Stimulated activated CD4-positive, alpha-beta T cell treated with anti-CD3 and anti-CD28 coated beads, Interleukin-1b, Interleukin-23, amount 100 ng/mL, for 4 hours (primary cell): ENCODE results near the gene GDAP1L1.
A peak's percentile ranks its signal among the peaks of the same experiment; 100 is the strongest.

Experiments
- DNase-seq, 2 donors: peaks; one replicate each; pipeline ENCODE4 v3.0.0-alpha.2; 2020; ENCODE audit warnings: low read depth in 2 of 2

The GDAP1L1 gene

DNA sequence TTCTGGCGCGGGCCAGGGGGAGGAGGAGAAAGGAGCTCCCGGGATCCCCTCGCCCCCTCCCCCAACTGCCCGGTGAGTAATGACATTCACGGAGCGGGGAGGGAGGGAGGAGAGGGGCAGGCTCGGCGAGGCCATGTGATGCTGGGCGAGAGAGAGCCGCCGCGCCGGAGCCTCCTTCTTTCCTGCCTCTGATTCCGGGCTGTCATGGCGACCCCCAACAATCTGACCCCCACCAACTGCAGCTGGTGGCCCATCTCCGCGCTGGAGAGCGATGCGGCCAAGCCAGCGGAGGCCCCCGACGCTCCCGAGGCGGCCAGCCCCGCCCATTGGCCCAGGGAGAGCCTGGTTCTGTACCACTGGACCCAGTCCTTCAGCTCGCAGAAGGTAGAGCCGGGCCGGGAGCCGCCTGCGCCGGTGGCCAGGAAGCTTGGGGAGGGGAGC lies at the start of gene GDAP1L1:
Gene GDAP1L1 (plus strand): TSS at position 178 of the 441 bp plus-strand sequence. CDS start 27 bp downstream, at position 205.
- no peak for DNase-seq

DNA sequence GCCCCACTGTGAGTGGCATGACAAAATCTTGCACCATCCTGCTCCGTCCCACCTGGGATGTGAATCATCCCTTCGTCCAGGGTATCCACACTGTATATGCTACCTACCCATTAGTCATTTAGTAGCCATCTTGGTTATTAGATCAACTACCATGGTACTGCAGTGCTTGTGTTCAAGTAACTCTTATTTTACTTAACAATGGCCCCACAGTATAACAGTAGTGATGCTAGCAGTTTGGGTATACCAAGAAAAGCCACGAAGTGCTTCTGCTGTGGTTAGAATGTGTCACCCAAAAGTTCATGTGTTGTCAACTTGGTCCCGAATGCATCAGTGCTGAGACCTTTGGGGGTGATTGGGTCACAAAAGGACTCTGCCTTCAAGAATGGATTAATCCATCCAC lies 48.2 kb upstream of the GDAP1L1 start:
- DNase-seq, result no peak

- no peak for DNase-seq
Observed at GRCh38 chr20:44199877-44200276, 47.2 kb upstream of the GDAP1L1 start.

DNA sequence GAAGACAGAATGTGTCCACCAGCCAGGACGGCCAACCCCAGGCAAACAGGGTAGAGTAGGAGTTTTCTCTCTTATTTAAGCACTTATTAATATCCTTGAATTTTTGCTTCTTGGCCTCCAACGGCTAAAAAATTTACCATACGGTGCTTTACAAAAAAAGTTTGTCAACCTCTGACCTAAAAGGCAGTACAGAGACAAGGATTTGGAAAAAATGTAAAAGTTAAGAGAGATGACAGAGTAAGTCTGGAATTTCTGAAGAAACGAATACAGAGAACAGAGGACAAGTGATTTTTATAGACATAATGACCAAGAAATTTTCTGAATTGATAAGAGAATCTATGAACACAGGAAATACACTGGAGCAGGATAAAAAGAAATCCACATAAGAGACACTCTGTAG lies 46.7 kb upstream of the GDAP1L1 start:
- no peak for DNase-seq

GRCh38 chr20:44200983-44201382 lies 46.1 kb upstream of the GDAP1L1 start:
- DNase-seq, result no peak

GRCh38 chr20:44203161-44203560 lies 43.9 kb upstream of the GDAP1L1 start:
- no peak for DNase-seq

- no peak for DNase-seq
Observed at GRCh38 chr20:44204156-44204831, 42.8 kb upstream of the GDAP1L1 start.

- DNase-seq, result no peak
Observed at GRCh38 chr20:44204832-44205215, 42.3 kb upstream of the GDAP1L1 start.

DNA sequence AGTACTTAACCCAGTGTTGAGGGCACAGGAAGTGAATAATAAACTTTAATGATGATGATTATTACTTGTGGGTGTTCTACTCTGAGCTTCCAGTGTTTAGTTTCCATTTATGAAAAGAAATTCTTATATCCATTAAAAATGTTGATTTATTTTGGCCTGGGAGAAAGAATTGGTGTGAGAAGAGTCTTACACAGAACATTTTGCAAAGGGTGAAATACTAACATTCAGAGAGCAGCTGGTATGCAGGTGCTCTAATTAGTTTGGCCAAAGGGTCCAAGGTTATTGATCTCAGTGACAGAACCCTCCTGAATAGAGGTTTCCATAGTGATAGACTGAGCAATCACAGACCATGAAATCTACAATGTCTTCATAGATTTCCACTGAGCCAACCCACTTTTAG lies 41.0 kb upstream of the GDAP1L1 start:
- DNase-seq, result no peak

GRCh38 chr20:44207126-44207723 lies 39.9 kb upstream of the GDAP1L1 start:
- DNase-seq, result no peak

DNA sequence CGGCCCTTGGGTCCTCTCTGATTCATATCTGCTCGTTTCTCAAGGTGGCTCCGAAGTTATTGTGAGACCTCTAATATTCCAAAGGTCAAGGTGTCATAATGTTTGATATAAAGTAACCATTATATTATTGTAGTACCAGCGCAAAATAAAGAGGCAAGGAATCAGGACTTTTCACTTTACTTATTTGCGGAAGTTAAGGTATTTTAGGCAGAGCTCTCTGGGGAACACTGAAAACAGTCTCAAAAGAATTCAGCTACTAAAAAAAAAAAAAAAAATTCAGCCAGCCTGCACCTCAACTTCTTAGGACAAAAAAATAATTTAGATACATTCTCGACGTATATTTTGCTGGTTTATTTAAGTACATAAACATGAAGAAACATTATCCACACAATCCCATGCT lies 38.9 kb upstream of the GDAP1L1 start:
- DNase-seq, result no peak

GRCh38 chr20:44208770-44209169 lies 38.3 kb upstream of the GDAP1L1 start:
- DNase-seq, result no peak

- DNase-seq, result no peak
Observed at GRCh38 chr20:44209686-44210405, 37.3 kb upstream of the GDAP1L1 start.

DNA sequence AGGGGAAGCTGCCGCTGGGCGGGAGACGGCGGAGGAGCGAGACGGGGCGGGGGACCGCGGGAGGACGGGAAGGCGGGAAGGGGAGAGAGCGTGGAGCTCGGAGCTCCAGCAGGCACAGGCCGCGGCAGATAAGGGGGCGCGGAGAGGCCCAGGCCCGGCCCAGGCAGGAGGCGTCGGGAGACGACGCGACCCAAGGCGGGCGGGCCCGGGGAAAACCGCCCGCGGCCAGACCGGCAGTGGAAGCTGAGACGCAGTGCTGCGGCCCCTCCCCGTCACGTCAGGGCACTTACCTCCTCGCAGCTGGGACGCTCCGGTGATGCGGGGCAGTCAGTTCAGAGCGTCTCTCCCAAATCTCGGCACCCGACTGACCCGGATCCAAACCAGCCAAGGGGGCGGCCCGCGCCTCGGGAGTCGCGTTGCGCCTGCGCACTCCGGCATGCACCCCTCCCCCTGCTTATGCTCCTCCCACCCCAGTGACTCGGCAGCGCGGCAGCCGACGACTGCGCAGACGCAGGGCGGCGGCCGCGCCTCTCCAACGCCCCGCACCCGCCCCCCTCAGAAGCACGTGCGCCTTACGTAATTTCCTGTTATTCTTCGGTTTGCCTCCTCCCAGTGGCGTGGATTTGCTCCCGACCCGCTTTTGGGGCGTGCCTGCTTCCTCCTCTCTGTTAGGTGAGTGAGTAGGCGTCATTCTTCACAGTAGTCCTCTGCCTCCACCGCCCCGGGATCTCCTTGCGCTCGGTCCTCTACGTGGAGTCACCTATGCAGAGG lies 36.5 kb upstream of the GDAP1L1 start, which contains the start of gene OSER1:
Gene OSER1 (minus strand): TSS at position 366 of the 771 bp plus-strand sequence. CDS start 3,814 bp downstream, outside the sequence.
- peak; percentile 95 to 97 for DNase-seq

- no peak for DNase-seq
Observed at GRCh38 chr20:44211177-44212039, 35.7 kb upstream of the GDAP1L1 start.

DNA sequence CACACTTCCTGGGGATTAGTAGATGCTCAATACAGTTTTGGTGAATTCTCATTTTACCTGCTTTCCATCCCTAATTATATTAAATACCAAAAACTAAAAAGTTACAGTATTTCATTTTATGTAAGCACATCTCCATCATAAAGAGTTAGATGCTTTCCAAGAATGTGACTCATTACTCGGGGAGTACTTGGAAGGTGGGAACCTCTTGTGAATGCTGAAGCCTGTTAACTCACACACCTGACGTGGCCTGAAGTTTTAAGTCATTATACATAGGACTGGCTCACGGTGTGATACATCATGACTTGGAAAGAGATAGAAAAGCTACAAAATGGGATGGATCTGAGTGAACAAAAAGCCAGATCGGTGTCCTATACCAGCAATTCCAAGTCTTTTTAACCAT lies 34.3 kb upstream of the GDAP1L1 start:
- no peak for DNase-seq

- peak; percentile 61 for DNase-seq
Observed at GRCh38 chr20:44215125-44215524, 32.0 kb upstream of the GDAP1L1 start.

DNA sequence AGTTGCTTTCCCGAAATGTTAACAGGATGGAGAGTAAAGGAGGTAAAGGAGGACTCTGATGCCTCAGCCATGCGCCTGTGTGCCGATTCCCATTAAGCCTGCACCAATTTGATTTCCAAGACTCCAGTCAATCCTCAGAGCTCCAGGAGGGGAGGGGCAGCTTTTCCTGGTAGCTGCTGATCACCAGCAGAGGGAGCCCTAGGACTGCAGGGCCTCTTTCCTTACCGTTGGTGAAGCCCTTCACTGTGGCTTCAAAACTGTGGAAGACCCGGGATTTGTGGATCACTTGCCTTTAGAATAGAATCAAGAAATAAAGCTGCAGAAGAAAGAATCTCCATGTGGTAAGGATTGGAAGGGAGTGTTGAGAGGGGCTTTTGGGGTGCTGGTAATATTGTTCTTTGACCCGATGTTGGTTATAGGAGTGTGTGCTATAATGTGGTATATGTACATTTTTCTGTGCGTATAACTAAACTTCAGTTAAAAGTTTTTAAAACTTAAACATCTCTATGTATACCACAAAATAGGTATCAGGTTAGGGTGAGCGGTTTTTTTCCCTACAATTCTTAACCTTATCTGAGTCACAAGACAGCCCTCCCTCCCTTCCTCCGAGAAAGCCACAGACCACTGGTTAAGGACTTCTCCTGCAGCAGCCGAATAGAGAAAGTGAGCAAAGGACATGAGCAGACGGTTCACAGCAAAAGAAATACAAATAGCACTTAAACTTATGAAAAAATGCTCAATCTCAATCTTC lies 29.6 kb upstream of the GDAP1L1 start:
- DNase-seq, result peak; percentile 44 to 62

DNA sequence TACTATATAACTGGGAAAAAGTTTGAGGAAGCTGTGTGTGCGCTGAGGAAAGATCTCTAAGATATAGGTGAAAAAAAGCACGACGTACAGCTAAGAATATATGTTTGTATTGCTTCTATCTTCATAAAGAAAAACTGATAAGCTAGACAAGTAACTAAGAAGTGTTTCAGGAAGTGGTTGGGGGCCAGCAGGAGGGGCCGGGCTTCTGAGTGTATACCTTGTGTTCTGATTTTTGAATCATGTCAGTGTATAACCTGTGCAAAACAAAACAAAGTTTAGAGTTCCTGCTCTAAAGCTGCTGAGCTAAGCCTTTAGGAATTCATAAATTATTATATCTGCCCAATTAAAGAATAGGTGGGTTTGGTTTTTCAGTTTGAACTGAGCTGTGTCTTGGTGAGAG lies 28.7 kb upstream of the GDAP1L1 start:
- no peak for DNase-seq

DNA sequence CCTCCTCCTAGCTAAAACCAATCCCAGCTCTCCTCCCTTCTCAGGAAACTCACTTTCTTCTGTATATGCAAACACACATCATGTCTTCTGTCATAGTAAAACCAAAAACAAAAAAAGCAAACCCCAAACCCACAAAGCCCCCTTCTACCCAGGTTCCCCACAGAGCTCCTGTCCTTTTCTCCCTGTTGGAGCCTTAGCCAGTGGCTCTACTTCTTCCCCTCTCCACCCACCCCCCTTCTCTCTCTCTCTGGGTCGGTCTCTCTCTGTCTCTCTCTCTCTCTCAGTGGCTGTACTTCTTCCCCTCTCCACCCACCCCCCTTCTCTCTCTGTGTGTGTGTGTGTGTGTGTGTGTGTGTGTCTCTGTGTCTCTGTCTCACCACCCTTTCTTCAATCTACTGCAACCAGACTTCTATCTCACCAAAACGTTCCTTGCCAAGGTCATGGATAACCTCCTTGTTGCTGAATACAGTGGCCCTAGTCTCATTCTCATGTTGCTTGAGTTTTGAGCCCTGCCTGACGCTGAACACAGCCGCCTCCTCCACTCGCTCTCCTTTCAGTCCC lies 27.9 kb upstream of the GDAP1L1 start:
- no peak for DNase-seq
